B cell (primary cell): ENCODE measurements around the gene TGFBR3. TPM values are rescaled to one million over a fixed set of nuclear protein-coding genes. Genes with fewer than 3 reads are reported as not detected.

ENCODE experiments used
- ATAC-seq: fragments of 200-7000 bp; cut with Tn5 transposase; one replicate; pipeline ENCODE4 v1.10.0; 2021; ENCODE audit warnings: low read depth, mild to moderate bottlenecking, moderate number of reproducible peaks, moderate library complexity
- CTCF ChIA-PET: fragments of 350-600 bp; sonication (Branson Sonifier 250); formaldehyde crosslinking; loops from one replicate; lab custom pipeline; 2021; ENCODE audit warnings: antibody characterized with exemption, inconsistent platforms; lab: Charles Lee
- POLR2A ChIA-PET: fragments of 350-600 bp; sonication (Branson Sonifier 250); formaldehyde crosslinking; loops from one replicate; lab custom pipeline; 2021; ENCODE audit warnings: antibody characterized with exemption; lab: Charles Lee
- DNase-seq: peaks from one replicate; pipeline ENCODE4 v3.0.0; 2013
- H2AFZ ChIP-seq: 2 replicates; pipeline ENCODE4 v1.6.1; 2012; ENCODE audit warnings: mild to moderate bottlenecking, low read depth, low read length; ENCODE audit not compliant: insufficient read depth, poor library complexity, severe bottlenecking
- H3K27ac ChIP-seq, 2 donors: 1 replicate in 1 of 2; 2 replicates in 1 of 2; pipeline ENCODE4 v1.5.1; 2012 to 2013; ENCODE audit warnings: low read length in 2 of 2, mild to moderate bottlenecking in 2 of 2, moderate library complexity in 1 of 2
- H3K27me3 ChIP-seq, 4 experiments: fragments of 200-600 bp in 1 of 4; sonication (generic) in 1 of 4; replicated peaks in 1 of 4; 1 replicate in 2 of 4; 2 replicates in 2 of 4; pipeline versions ENCODE4 v1.6.1 to v1.7.0; 2013 to 2016; ENCODE audit warnings: low read length in 3 of 4, mild to moderate bottlenecking in 2 of 4, mixed read lengths in 1 of 4, moderate library complexity in 1 of 4; ENCODE audit not compliant: insufficient read depth in 4 of 4, control insufficient read depth in 3 of 4; ENCODE audit errors: control extremely low read depth in 1 of 4
- H3K36me3 ChIP-seq, 2 experiments: replicated peaks in 1 of 2; 1 replicate in 1 of 2; 2 replicates in 1 of 2; pipeline versions ENCODE4 v1.6.1 to v1.7.1; 2013; ENCODE audit warnings: low read length in 1 of 2; ENCODE audit not compliant: insufficient read depth in 2 of 2, control insufficient read depth in 1 of 2; ENCODE audit errors: control extremely low read depth in 1 of 2, extremely low read depth in 1 of 2
- H3K4me1 ChIP-seq, 2 donors: fragments of 200-600 bp in 1 of 2; sonication (generic) in 1 of 2; 1 replicate in 1 of 2; 2 replicates in 1 of 2; pipeline versions ENCODE4 v1.5.1 to v1.6.1; 2013 to 2017; ENCODE audit warnings: low read length in 2 of 2; ENCODE audit not compliant: control insufficient read depth in 2 of 2, insufficient read depth in 2 of 2
- H3K4me2 ChIP-seq: replicated peaks from 2 replicates; pipeline ENCODE3; 2012; ENCODE audit warnings: mild to moderate bottlenecking, low read depth, low read length; ENCODE audit not compliant: poor library complexity, severe bottlenecking
- H3K4me3 ChIP-seq, 5 experiments: fragments of 200-600 bp in 1 of 5; sonication (generic) in 1 of 5; 1 replicate in 3 of 5; 2 replicates in 2 of 5; pipeline versions ENCODE4 v1.5.1 to v1.7.0; 2011 to 2016; ENCODE audit warnings: low read length in 4 of 5, mild to moderate bottlenecking in 4 of 5, low read depth in 2 of 5, control low read depth in 1 of 5, moderate library complexity in 1 of 5; ENCODE audit not compliant: insufficient read depth in 1 of 5; ENCODE audit errors: control extremely low read depth in 1 of 5, extremely low read depth in 1 of 5
- H3K79me2 ChIP-seq: fragments of 200-600 bp; sonication (generic); one replicate; pipeline ENCODE4 v1.6.0; 2016; ENCODE audit warnings: low read length; ENCODE audit not compliant: control insufficient read depth, insufficient read depth
- H3K9ac ChIP-seq: fragments of 200-600 bp; sonication (generic); 2 replicates; pipeline ENCODE4 v1.6.1; 2017; ENCODE audit warnings: mild to moderate bottlenecking, low read length, moderate library complexity
- H3K9me3 ChIP-seq, 3 donors: one replicate each; pipeline versions ENCODE4 v1.6.1 to v1.7.1; 2013; ENCODE audit warnings: low read length in 2 of 3; ENCODE audit not compliant: control insufficient read depth in 2 of 3, insufficient read depth in 1 of 3; ENCODE audit errors: control extremely low read depth in 1 of 3
- H4K20me1 ChIP-seq: 2 replicates; pipeline ENCODE4 v1.6.0; 2012; ENCODE audit warnings: mild to moderate bottlenecking, low read length; ENCODE audit not compliant: insufficient read depth, control insufficient read depth, poor library complexity, severe bottlenecking
- H3K27ac Mint-ChIP-seq: one replicate; pipeline ENCODE4 v1.8.0; 2021; ENCODE audit warnings: mixed read lengths
- H3K27me3 Mint-ChIP-seq: one replicate; pipeline ENCODE4 v1.8.0; 2021; ENCODE audit warnings: mixed read lengths
- H3K4me1 Mint-ChIP-seq: one replicate; pipeline ENCODE4 v1.8.0; 2021; ENCODE audit warnings: mixed read lengths
- H3K4me3 Mint-ChIP-seq: one replicate; pipeline ENCODE4 v1.8.0; 2021; ENCODE audit warnings: mixed read lengths
- H3K9me3 Mint-ChIP-seq: one replicate; pipeline ENCODE4 v1.8.0; 2022; ENCODE audit warnings: mixed read lengths; ENCODE audit not compliant: insufficient read depth
- EZH2 ChIP-seq: IDR thresholded peaks from 2 replicates; pipeline ENCODE4 v1.6.1; 2012; ENCODE audit warnings: borderline replicate concordance, low read depth, mild to moderate bottlenecking, moderate library complexity, low read length; ENCODE audit not compliant: insufficient read depth, poor library complexity, severe bottlenecking
- WGBS: methylation state at CpG from one replicate; pipeline ENCODE4 v1.1.5; 2013; ENCODE audit warnings: missing lambda C conversion rate; ENCODE audit not compliant: insufficient coverage; 5-methylcytosine and 5-hydroxymethylcytosine counted together
- intact Hi-C: fragments of 100-400 bp; cut with micrococcal nuclease; formaldehyde crosslinking; loops from one replicate; pipeline ENCODE4 v1.10.0; 2022
- polyA plus RNA-seq: library from polyadenylated mRNA; depleted of rRNA; stranded (reverse); fragments of >200 nt; gene quantifications from 2 replicates; pipeline ENCODE4 v1.2.3, GENCODE V29; 2012
- total RNA-seq, 2 donors: library from RNA; stranded (reverse); fragments of 120-200 nt in 1 of 2; gene quantifications; 1 replicate in 1 of 2; 2 replicates in 1 of 2; pipeline versions ENCODE4 v1.2.3 to v1.2.4, GENCODE V29; 2013 to 2022
- TF ChIP-seq, protein P1 (sequence below): fragments of 200-600 bp; IDR thresholded peaks from one replicate; pipeline ENCODE4 v1.8.0; 2022; ENCODE audit warnings: antibody characterized with exemption, mild to moderate bottlenecking

TGFBR3 gene
- total and polyA plus RNA-seq, 2 donors (not counting 1 experiment from before 2014, with no cell fraction given), result 0.10 to 0.12 TPM

GRCh38 chr1:91795591-91796389 lies 90.2 kb downstream of the TGFBR3 start:
- Histone ChIP-seq H3K9ac (no peak overlapping the region), H3K4me2 (no peak overlapping the region), H3K27me3 (no peaks in the 10 kb centered on the region), H3K36me3 (no peaks in the 10 kb centered on the region), H3K4me1 (no peaks in the 10 kb centered on the region), H2AFZ (no peak overlapping the region), H3K4me3 (no peak overlapping the region), H3K27ac (no peak overlapping the region), H3K79me2 (no peaks in the 10 kb centered on the region), H3K9me3 (no peaks in the 10 kb centered on the region), H4K20me1 (no peaks in the 10 kb centered on the region)
- no peak for TF ChIP-seq EZH2
- TF ChIP-seq, protein P1, sequence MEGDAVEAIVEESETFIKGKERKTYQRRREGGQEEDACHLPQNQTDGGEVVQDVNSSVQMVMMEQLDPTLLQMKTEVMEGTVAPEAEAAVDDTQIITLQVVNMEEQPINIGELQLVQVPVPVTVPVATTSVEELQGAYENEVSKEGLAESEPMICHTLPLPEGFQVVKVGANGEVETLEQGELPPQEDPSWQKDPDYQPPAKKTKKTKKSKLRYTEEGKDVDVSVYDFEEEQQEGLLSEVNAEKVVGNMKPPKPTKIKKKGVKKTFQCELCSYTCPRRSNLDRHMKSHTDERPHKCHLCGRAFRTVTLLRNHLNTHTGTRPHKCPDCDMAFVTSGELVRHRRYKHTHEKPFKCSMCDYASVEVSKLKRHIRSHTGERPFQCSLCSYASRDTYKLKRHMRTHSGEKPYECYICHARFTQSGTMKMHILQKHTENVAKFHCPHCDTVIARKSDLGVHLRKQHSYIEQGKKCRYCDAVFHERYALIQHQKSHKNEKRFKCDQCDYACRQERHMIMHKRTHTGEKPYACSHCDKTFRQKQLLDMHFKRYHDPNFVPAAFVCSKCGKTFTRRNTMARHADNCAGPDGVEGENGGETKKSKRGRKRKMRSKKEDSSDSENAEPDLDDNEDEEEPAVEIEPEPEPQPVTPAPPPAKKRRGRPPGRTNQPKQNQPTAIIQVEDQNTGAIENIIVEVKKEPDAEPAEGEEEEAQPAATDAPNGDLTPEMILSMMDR, result no peak
- POLR2A ChIA-PET, result no interaction called here
- Mint-ChIP-seq H3K9me3 (no peaks in the 10 kb centered on the region), H3K4me3 (no peak overlapping the region), H3K27me3 (peaks cover 2% of the 10 kb centered on the region), H3K27ac (no peak overlapping the region), H3K4me1 (no peaks in the 10 kb centered on the region)
- ATAC-seq (no peak), DNase-seq (no peak)
- intact Hi-C loops, result no loop called here
- CTCF ChIA-PET, result no interaction called here
- no CpG with 5 or more reads among the region's 7 CpGs for WGBS

GRCh38 chr1:91793877-91794276 lies 92.1 kb downstream of the TGFBR3 start:
- Histone ChIP-seq H4K20me1 (no peaks in the 10 kb centered on the region), H3K27ac (no peak overlapping the region), H3K4me1 (no peaks in the 10 kb centered on the region), H3K79me2 (no peaks in the 10 kb centered on the region), H3K4me2 (no peak overlapping the region), H3K9ac (no peak overlapping the region), H3K9me3 (no peaks in the 10 kb centered on the region), H2AFZ (no peak overlapping the region), H3K36me3 (no peaks in the 10 kb centered on the region), H3K4me3 (no peak overlapping the region), H3K27me3 (no peaks in the 10 kb centered on the region)
- ATAC-seq (no peak), DNase-seq (no peak)
- Mint-ChIP-seq H3K9me3 (no peaks in the 10 kb centered on the region), H3K4me1 (no peaks in the 10 kb centered on the region), H3K27ac (no peak overlapping the region), H3K27me3 (peaks cover 2% of the 10 kb centered on the region), H3K4me3 (no peak overlapping the region)
- CTCF ChIA-PET, result no interaction called here
- intact Hi-C loops, result no loop called here
- WGBS, result no CpG with 5 or more reads among the region's 3 CpGs
- POLR2A ChIA-PET, result interaction anchor here (0.7 kb wide), 1 partner anchor 73 kb away, joined by 12 read pairs; no protein-coding TSS in a partner anchor
- TF ChIP-seq, protein P1, result no peak
- TF ChIP-seq EZH2, result no peak
